BE2C (cell line): Measurements from ENCODE around the gene TRIP10.

Experiments used
- DNase-seq: peaks from one replicate; pipeline ENCODE4 v3.0.0-alpha.2; 2020
- H3K27me3 ChIP-seq: fragments of 250-450 bp; sonication (Bioruptor Pico); 2 replicates; pipeline ENCODE4 v1.5.1; 2020; ENCODE audit warnings: mild to moderate bottlenecking
- H3K36me3 ChIP-seq: fragments of 250-450 bp; sonication (Bioruptor Pico); 2 replicates; pipeline ENCODE4 v1.5.1; 2020; ENCODE audit warnings: mild to moderate bottlenecking
- H3K4me1 ChIP-seq: fragments of 250-450 bp; sonication (Bioruptor Pico); 2 replicates; pipeline ENCODE4 v1.5.1; 2020
- H3K4me3 ChIP-seq: 2 replicates; pipeline ENCODE4 v1.5.1; 2011; ENCODE audit warnings: low read depth, low read length
- H3K9me3 ChIP-seq: fragments of 250-450 bp; sonication (Bioruptor Pico); 2 replicates; pipeline ENCODE4 v1.5.1; 2020
- TF ChIP-seq, protein P1 (sequence below): IDR thresholded peaks from 2 replicates; pipeline ENCODE4 v1.5.1; 2012; ENCODE audit warnings: mild to moderate bottlenecking, low read depth, low read length

TRIP10 gene

GRCh38 chr19:6765738-6766356, 26.4 kb downstream of the TRIP10 start:
- no peak for DNase-seq
- H3K27me3 ChIP-seq: no peaks in the 10 kb centered on the region
- H3K4me1 ChIP-seq: no peaks in the 10 kb centered on the region
- H3K9me3 ChIP-seq: no peaks in the 10 kb centered on the region; the same call in 1 of the 2 replicates
- TF ChIP-seq, protein P1, sequence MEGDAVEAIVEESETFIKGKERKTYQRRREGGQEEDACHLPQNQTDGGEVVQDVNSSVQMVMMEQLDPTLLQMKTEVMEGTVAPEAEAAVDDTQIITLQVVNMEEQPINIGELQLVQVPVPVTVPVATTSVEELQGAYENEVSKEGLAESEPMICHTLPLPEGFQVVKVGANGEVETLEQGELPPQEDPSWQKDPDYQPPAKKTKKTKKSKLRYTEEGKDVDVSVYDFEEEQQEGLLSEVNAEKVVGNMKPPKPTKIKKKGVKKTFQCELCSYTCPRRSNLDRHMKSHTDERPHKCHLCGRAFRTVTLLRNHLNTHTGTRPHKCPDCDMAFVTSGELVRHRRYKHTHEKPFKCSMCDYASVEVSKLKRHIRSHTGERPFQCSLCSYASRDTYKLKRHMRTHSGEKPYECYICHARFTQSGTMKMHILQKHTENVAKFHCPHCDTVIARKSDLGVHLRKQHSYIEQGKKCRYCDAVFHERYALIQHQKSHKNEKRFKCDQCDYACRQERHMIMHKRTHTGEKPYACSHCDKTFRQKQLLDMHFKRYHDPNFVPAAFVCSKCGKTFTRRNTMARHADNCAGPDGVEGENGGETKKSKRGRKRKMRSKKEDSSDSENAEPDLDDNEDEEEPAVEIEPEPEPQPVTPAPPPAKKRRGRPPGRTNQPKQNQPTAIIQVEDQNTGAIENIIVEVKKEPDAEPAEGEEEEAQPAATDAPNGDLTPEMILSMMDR: no peak
- H3K36me3 ChIP-seq: no peaks in the 10 kb centered on the region
- H3K4me3 ChIP-seq: no peak overlapping the region

GRCh38 chr19:6766357-6767080, 27.0 kb downstream of the TRIP10 start:
- Histone ChIP-seq H3K27me3 (no peaks in the 10 kb centered on the region), H3K9me3 (no peaks in the 10 kb centered on the region), H3K4me3 (no peak overlapping the region), H3K36me3 (no peaks in the 10 kb centered on the region), H3K4me1 (no peaks in the 10 kb centered on the region)
- DNase-seq: no peak
- TF ChIP-seq, protein P1: no peak

DNA sequence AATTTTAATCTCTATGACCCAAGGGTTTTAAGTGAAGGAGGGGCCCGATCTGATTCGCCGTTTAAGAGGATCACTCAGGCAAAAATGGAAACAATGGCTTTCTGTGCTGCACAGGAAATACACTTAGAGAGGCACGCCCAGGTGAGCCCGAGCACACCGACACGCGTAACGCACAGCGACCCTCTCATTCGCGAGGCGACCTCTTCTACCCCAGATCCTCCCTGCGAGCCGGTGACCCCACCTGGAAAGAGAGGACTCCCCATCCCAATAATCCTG, 27.5 kb downstream of the TRIP10 start:
- no peaks in the 10 kb centered on the region for H3K9me3 ChIP-seq
- no peaks in the 10 kb centered on the region for H3K36me3 ChIP-seq
- DNase-seq: no peak
- no peaks in the 10 kb centered on the region for H3K27me3 ChIP-seq
- H3K4me1 ChIP-seq: no peaks in the 10 kb centered on the region
- no peak overlapping the region for H3K4me3 ChIP-seq
- TF ChIP-seq, protein P1: no peak

DNA sequence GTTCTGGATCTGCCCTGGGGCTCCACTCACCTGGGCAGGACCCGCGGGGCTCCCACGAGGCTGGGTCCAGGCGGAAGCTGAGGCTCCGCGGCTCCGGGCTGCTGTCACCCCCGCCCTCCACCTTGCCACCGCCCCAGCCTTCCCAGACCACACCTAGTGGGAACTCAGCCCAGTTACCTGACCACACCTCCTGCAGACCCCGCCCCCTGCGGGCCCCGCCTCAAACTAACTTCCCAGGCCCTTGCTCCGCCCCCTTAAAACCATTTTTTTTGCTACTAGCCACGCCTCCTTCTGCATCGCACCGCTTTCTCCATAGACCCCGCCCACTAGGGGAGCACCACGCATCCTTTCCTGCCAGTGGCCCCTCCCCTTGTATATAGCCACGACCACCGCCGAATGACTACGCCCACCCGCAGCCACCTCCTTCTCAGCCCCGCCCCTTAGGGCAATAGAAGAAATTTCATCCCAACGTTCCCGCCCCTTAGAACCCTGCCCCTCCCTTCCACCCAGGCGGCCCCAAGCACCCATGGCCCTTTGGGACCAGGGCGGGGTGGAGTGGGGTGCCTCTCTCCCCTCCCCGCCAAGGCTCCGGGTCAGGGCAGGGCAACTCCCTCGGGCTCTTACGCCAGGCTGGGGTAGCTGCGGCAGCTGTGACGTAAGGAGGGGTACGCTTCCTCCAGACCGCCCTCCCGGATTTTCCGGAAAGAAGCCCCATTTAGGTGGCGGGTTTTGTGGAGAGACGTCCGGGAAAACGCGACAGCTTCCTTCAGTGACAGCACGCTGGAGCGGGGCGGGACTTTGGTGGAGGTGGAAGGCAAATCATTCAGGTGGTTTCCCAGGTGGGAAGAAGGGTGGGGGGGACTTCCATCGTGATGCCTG, 28.1 kb downstream of the TRIP10 start, which contains the start of gene SH2D3A:
SH2D3A (minus strand) TSS at position 79 of the 879 bp plus-strand sequence. CDS start 3,687 bp downstream, outside the sequence.
- Histone ChIP-seq H3K27me3 (no peaks in the 10 kb centered on the region), H3K9me3 (no peaks in the 10 kb centered on the region), H3K4me1 (no peaks in the 10 kb centered on the region), H3K36me3 (no peaks in the 10 kb centered on the region), H3K4me3 (no peak within 1 kb of the TSS)
- peak; percentile 16 for DNase-seq
- TF ChIP-seq, protein P1: no peak

DNA sequence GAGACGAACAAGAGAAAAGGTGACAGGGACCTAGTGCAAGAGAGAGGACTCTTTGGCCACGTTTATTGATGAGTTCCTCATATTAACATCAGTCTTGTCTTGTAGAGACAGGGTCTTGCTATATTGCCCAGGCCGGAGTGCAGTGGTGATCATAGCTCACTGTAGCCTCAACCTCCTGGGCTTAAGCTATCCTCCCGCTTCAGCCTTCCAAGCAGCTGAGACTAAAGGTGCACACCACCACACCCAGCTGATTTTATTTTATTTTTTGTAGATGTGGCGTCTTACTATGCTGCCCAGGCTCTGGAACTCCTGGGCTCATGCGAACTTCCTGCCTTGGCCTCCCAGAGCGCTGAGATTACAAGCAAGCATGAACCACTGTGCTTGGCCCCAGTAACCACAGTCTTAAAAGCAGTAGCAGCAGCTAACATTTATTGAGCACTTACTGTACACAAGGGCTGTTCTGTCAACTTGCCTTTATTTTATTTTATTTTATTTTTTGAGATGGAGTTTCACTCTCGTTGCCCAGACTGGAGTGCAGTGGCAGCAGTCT, 28.8 kb downstream of the TRIP10 start:
- TF ChIP-seq, protein P1: no peak
- Histone ChIP-seq H3K36me3 (no peaks in the 10 kb centered on the region), H3K4me3 (no peak overlapping the region), H3K9me3 (no peaks in the 10 kb centered on the region), H3K4me1 (no peaks in the 10 kb centered on the region), H3K27me3 (no peaks in the 10 kb centered on the region)
- DNase-seq: no peak
